ENCODE results near the gene KCNG2. TPM values are rescaled to one million over a fixed set of nuclear protein-coding genes. Genes with fewer than 3 reads are reported as not detected.

KCNG2 gene
- total RNA-seq, 1 experiment from 2014 or later: not detected

DNA sequence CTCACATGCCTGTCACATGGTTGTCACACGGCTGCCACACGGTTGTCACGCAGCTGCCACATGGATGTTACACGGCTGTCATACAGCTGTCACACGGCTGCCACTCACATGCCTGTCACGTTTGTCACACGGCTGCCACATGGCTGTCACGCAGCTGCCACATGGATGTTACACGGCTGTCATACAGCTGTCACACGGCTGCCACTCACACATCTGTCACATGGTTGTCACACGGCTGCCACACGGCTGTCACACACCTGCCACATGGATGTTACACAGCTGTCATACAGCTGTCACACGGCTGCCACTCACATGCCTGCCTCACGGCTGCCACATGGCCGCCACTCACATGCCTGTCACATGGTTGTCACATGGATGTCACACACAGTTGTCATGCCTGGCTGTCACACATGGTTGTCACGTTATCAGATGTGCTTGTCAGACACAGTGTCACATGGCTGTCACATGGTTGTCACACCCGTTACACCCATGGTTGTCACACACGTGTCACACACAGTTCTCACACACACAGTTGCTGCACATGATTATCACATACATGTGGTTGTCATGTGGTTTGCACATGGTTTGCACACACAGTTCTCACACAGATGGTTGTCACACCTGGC lies 19.4 kb downstream of the KCNG2 start:
- Mint-ChIP-seq H3K9me3 (ENCODE audit: unreplicated experiment) (no peaks in the 10 kb centered on the region), H3K27ac (ENCODE audit: unreplicated experiment) (no peak overlapping the region), H3K36me3 (ENCODE audit: insufficient read depth, unreplicated experiment) (no peaks in the 10 kb centered on the region), H3K4me3 (ENCODE audit: unreplicated experiment) (no peak overlapping the region), H3K27me3 (ENCODE audit: insufficient read depth, unreplicated experiment) (peaks cover 2% of the 10 kb centered on the region), H3K4me1 (ENCODE audit: low read depth, unreplicated experiment) (no peaks in the 10 kb centered on the region)
- ChIA-PET CTCF (no interaction called here), POLR2A (no interaction called here)
- no peak overlapping the region for H3K4me3 ChIP-seq (ENCODE audit: low read depth, low read length)
- no TSS peak for BruUV-seq (replicated peaks)
- DNase-seq: no peak
- TF ChIP-seq, protein P1, sequence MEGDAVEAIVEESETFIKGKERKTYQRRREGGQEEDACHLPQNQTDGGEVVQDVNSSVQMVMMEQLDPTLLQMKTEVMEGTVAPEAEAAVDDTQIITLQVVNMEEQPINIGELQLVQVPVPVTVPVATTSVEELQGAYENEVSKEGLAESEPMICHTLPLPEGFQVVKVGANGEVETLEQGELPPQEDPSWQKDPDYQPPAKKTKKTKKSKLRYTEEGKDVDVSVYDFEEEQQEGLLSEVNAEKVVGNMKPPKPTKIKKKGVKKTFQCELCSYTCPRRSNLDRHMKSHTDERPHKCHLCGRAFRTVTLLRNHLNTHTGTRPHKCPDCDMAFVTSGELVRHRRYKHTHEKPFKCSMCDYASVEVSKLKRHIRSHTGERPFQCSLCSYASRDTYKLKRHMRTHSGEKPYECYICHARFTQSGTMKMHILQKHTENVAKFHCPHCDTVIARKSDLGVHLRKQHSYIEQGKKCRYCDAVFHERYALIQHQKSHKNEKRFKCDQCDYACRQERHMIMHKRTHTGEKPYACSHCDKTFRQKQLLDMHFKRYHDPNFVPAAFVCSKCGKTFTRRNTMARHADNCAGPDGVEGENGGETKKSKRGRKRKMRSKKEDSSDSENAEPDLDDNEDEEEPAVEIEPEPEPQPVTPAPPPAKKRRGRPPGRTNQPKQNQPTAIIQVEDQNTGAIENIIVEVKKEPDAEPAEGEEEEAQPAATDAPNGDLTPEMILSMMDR (IDR thresholded peaks at IDR 0.05; ENCODE audit: insufficient read depth in 1 of 2, low read depth in 1 of 2, low read length in 1 of 2, severe bottlenecking in 1 of 2, unreplicated experiment in 1 of 2): no peak
- H3K4me1 ChIP-seq: no peaks in the 10 kb centered on the region
- no peaks in the 10 kb centered on the region for H3K9me3 ChIP-seq
- intact Hi-C loops (cut with micrococcal nuclease; ENCODE audit: unreplicated experiment): no loop called here
- H3K27me3 ChIP-seq (replicated peaks; ENCODE audit: control insufficient read depth, insufficient read depth, low read length): no peaks in the 10 kb centered on the region
- H3K36me3 ChIP-seq (ENCODE audit: control insufficient read depth, insufficient read depth, low read length): no peaks in the 10 kb centered on the region

DNA sequence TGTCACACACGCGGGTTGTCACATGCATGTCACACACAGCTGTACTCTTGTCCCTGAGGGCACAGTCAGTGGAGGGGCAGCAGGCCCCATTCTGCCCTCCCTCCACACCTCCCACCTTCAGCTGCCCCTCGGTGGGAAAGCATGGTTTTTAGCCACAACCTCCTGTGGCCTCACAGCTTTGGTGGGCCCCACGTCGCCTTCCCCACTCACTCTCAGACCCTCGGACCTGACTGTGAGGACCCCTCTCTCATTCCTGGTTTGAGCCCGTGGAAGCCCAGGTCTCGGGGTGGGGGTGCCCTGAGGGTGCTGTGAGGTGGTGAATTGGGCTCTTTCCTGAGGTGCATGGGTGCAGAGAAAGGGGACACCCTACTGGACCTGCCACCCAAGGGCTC lies 19.9 kb downstream of the KCNG2 start:
- no peak overlapping the region for H3K27ac Mint-ChIP-seq (ENCODE audit: unreplicated experiment)
- BruUV-seq (replicated peaks): no TSS peak
- no peaks in the 10 kb centered on the region for H3K36me3 Mint-ChIP-seq (ENCODE audit: insufficient read depth, unreplicated experiment)
- no peak overlapping the region for H3K4me3 Mint-ChIP-seq (ENCODE audit: unreplicated experiment)
- CTCF ChIA-PET: no interaction called here
- POLR2A ChIA-PET: no interaction called here
- intact Hi-C loops (cut with micrococcal nuclease; ENCODE audit: unreplicated experiment): no loop called here
- Histone ChIP-seq H3K36me3 (ENCODE audit: control insufficient read depth, insufficient read depth, low read length) (no peaks in the 10 kb centered on the region), H3K9me3 (no peaks in the 10 kb centered on the region), H3K4me1 (no peaks in the 10 kb centered on the region), H3K4me3 (ENCODE audit: low read depth, low read length) (no peak overlapping the region), H3K27me3 (replicated peaks; ENCODE audit: control insufficient read depth, insufficient read depth, low read length) (no peaks in the 10 kb centered on the region)
- no peaks in the 10 kb centered on the region for H3K9me3 Mint-ChIP-seq (ENCODE audit: unreplicated experiment)
- H3K4me1 Mint-ChIP-seq (ENCODE audit: low read depth, unreplicated experiment): no peaks in the 10 kb centered on the region
- no peak for DNase-seq
- peaks cover 2% of the 10 kb centered on the region for H3K27me3 Mint-ChIP-seq (ENCODE audit: insufficient read depth, unreplicated experiment)
- TF ChIP-seq, protein P1 (IDR thresholded peaks at IDR 0.05; ENCODE audit: insufficient read depth in 1 of 2, low read depth in 1 of 2, low read length in 1 of 2, severe bottlenecking in 1 of 2, unreplicated experiment in 1 of 2): no peak

DNA sequence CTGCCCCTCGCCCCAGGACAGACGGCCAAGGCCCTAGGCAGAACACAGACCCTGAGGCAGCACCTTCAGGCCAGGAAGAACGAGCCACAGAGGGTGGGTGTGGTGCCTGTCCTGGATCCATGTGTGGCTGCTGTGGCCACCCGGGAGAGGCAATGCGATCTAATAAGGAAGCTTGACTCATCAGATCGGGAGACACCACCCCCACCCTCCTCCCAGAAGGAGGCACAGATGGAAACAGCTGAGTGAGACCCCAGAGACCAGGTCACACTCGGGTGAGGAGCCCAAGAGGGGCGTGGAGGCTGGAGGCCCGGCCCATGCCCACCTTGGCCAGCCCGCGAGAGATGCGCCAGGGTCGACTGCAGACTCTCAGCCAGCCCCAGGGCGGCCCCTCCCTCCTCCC lies 20.3 kb downstream of the KCNG2 start:
- Histone ChIP-seq H3K9me3 (no peaks in the 10 kb centered on the region), H3K36me3 (ENCODE audit: control insufficient read depth, insufficient read depth, low read length) (no peaks in the 10 kb centered on the region), H3K27me3 (replicated peaks; ENCODE audit: control insufficient read depth, insufficient read depth, low read length) (no peaks in the 10 kb centered on the region), H3K4me1 (no peaks in the 10 kb centered on the region), H3K4me3 (ENCODE audit: low read depth, low read length) (no peak overlapping the region)
- H3K27me3 Mint-ChIP-seq (ENCODE audit: insufficient read depth, unreplicated experiment): peaks cover 2% of the 10 kb centered on the region
- ChIA-PET CTCF (no interaction called here), POLR2A (no interaction called here)
- H3K4me1 Mint-ChIP-seq (ENCODE audit: low read depth, unreplicated experiment): no peaks in the 10 kb centered on the region
- no peak overlapping the region for H3K4me3 Mint-ChIP-seq (ENCODE audit: unreplicated experiment)
- no peak for DNase-seq
- BruUV-seq (replicated peaks): no TSS peak
- intact Hi-C loops (cut with micrococcal nuclease; ENCODE audit: unreplicated experiment): no loop called here
- no peaks in the 10 kb centered on the region for H3K9me3 Mint-ChIP-seq (ENCODE audit: unreplicated experiment)
- H3K27ac Mint-ChIP-seq (ENCODE audit: unreplicated experiment): no peak overlapping the region
- TF ChIP-seq, protein P1 (IDR thresholded peaks at IDR 0.05; ENCODE audit: insufficient read depth in 1 of 2, low read depth in 1 of 2, low read length in 1 of 2, severe bottlenecking in 1 of 2, unreplicated experiment in 1 of 2): no peak
- no peaks in the 10 kb centered on the region for H3K36me3 Mint-ChIP-seq (ENCODE audit: insufficient read depth, unreplicated experiment)
